Activated CD8-positive, alpha-beta memory T cell treated with anti-CD3 and anti-CD28 coated beads for 36 hours (primary cell): ENCODE results near the gene ADCY7. TPM values are rescaled to one million over a fixed set of nuclear protein-coding genes. Genes with fewer than 3 reads are reported as not detected.
"Not testable (repeated sequence)": the region's sequence is repeated elsewhere in the genome, so short reads cannot be mapped to it uniquely, and the experiment has no call there.

Experiments used
- CTCF ChIA-PET: fragments of 350-600 bp; sonication (Branson Sonifier 250); formaldehyde crosslinking; loops from one replicate; lab custom pipeline; 2021; ENCODE audit warnings: antibody characterized with exemption; lab: Charles Lee
- POLR2A ChIA-PET: fragments of 350-600 bp; sonication (Branson Sonifier 250); formaldehyde crosslinking; loops from one replicate; lab custom pipeline; 2021; ENCODE audit warnings: antibody characterized with exemption; lab: Charles Lee
- total RNA-seq, 2 experiments: library from RNA; stranded (reverse); gene quantifications; one replicate each; pipeline ENCODE4 v1.2.3, GENCODE V29; 2021

Gene ADCY7
- total RNA-seq = 10 to 100 TPM; 80.8 to 85.1 TPM

- ChIA-PET POLR2A (interaction anchor here (0.6 to 5.0 kb wide), 5 partner anchors 7 to 21 kb away, joined by 3 to 36 read pairs (median 4); no protein-coding TSS in a partner anchor), CTCF (interaction anchor here (0.9 to 1.6 kb wide), 6 partner anchors 8 to 56 kb away, joined by 3 to 6 read pairs (median 3); no protein-coding TSS in a partner anchor)
Measured at GRCh38 chr16:50266337-50267091, at the start of gene ADCY7. Gene ADCY7, plus strand, starts transcription at chr16:50266551. Its CDS starts 21,629 bp downstream, at chr16:50288180.

DNA sequence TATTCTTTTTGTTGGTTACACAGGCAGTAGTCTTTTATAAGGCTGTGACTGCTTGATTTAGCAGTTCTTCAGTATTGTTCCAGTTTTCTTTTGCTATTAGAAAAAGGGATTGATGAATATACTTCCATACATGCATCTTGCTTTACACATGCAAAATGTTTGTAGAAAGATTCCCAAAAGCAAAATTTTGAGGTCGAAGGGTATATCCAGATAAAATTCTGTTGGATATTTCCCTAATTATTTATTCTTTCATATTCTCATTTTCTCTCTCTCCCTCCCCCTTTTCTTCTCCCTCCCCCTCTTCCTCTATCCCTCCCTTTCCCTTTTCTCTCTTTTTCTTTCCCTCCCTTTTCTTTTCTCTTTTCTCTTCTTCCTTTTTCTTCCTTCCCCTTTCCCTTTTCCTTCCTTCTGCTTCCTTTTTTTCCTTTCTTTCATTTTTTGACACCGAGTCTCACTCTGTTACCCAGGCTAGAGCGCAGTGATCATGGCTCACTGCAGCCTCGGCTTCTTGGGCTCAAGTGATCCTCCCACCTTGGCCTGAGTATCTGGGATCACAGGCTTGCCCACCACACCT is 46.9 kb upstream of the ADCY7 start:
- POLR2A ChIA-PET = no interaction called here

DNA sequence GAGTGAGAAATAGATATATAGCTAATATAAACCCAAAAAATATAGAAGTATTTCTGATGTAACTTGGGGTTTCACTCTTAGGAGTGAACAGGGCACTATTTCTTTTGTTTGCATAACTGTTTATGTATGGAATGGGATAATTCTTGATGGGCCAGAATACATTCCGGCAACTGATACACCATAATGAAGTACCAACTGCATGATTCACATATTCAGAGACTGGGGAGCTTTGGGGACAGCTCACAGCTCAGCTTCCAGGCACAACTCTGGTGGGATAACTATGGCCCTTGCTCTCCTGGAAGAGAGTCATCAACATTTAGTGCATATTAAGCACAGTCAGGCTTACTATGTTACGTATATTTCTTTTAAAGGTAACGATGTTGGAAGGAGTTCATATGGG is 42.1 kb upstream of the ADCY7 start:
- CTCF ChIA-PET = no interaction called here
- POLR2A ChIA-PET = no interaction called here

More for the DNA sequence above, 46.9 kb upstream of the ADCY7 start:
- CTCF ChIA-PET = no interaction called here

DNA sequence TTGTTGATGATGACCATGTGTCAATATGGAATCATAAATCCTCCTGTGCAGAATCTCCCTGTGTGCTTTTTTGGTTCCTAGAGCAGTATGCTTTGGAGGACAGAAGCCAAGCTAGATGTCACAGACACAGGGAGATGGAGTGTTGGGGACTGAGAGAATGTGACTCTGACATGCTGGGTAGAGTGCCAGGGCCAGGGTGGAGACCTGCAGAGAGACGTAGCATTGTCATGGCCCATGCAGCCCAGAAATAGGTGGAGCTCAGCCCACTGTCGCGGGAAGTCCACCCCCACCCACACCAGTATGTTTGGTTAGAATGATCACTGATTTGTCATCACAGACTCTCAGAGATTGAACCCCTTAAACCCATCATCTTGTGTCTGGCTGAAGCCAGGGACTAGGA is 39.2 kb upstream of the ADCY7 start:
- ChIA-PET CTCF (interaction anchor here (0.7 kb wide), 1 partner anchor 361 kb away, joined by 3 read pairs; no protein-coding TSS in a partner anchor), POLR2A (no interaction called here)

- POLR2A ChIA-PET = no interaction called here
- CTCF ChIA-PET = interaction anchor here (0.7 kb wide), 1 partner anchor 360 kb away, joined by 3 read pairs; no protein-coding TSS in a partner anchor
Measured at GRCh38 chr16:50227665-50228064, 38.7 kb upstream of the ADCY7 start.

GRCh38 chr16:50228364-50228868 is 37.9 kb upstream of the ADCY7 start:
- POLR2A ChIA-PET = no interaction called here

GRCh38 chr16:50229149-50229726 is 37.1 kb upstream of the ADCY7 start:
- ChIA-PET CTCF (no interaction called here), POLR2A (no interaction called here)

More at GRCh38 chr16:50228364-50228868, 37.9 kb upstream of the ADCY7 start:
- CTCF ChIA-PET = no interaction called here

GRCh38 chr16:50234771-50235556 is 31.4 kb upstream of the ADCY7 start:
- ChIA-PET CTCF (no interaction called here), POLR2A (no interaction called here)

DNA sequence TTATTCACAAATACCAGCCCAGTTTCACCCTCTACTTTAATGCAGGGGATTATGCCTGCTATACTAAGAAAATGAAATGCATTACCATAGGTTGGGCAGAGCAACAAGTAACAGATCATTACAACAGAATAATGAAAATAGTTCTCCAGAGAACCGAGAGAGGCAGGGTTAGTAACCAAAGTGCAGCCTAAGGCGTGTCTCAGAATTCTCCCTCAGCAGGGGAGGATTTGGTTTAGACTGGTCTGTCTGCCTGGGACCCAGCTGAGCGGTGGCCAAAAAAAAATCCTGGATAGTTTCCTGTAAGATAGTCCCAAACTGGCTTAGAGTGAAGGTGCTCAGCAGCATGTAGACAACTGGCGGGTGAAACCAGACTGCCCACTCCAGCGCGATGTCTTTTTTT is 30.8 kb upstream of the ADCY7 start:
- POLR2A ChIA-PET = no interaction called here
- CTCF ChIA-PET = no interaction called here

GRCh38 chr16:50238314-50238713 is 28.0 kb upstream of the ADCY7 start:
- ChIA-PET CTCF (no interaction called here), POLR2A (no interaction called here)

DNA sequence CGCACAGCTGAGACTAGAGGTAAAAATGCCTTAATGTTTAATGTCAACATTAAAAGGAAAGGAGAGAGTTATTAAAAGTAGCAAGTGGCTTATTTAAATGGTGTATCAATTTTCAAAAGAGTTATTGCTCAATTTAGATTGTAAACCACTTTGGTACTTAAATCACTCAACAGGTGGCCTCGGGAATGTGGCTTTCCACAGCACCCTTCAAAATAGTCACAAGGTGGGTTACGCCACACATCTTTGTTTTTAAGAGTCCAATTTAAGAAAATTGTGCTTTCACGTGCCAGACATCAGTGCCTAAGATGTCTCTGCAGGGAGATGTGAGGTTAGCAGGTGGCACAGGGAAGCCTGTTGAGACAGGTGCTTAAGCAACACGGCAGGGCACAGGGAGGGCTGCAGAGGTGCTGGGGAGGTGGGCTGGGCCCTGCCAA is 27.5 kb upstream of the ADCY7 start:
- ChIA-PET CTCF (no interaction called here), POLR2A (no interaction called here)

DNA sequence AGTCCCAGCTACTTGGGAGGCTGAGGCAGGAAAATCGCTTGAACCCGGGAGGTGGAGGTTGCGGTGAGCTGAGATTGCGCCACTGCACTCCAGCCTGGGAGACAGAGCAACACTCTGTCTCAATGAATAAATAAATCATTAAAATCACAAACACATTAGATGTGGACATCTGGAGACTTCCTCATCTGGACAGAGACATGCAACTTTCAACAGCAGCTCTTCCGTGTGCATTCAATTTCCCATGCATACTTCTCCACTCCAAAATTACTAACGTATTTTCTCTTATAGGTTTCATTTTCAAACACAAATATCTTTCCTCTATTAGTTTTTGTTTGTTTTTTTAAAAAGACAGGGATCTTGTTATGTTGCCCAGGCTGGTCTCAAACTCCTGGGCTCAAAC is 23.3 kb upstream of the ADCY7 start:
- POLR2A ChIA-PET = not testable (repeated sequence)
- CTCF ChIA-PET = interaction anchor here (1.4 to 1.6 kb wide), 2 partner anchors 33 to 41 kb away, joined by 3 to 5 read pairs; no protein-coding TSS in a partner anchor

DNA sequence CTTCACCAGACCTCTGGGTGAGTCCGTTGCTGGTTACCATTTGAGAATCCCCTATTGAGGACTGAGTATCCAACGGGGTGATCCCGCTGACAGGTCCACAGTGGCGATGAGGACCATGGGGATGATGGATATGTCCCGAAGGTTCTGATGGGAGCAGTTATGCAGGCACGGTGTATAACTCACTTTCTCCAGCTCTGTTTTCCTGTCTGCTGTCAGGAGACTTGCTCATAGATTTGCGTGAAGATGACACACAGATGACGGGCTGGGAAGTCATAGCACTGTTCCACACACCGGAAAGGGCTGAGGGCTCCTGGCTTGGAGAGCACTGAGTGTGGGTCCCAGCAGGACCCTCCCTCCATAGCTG is 22.2 kb upstream of the ADCY7 start:
- ChIA-PET POLR2A (interaction anchor here (2.4 kb wide), 1 partner anchor 31 kb away, joined by 16 read pairs; no protein-coding TSS in a partner anchor), CTCF (no interaction called here)

DNA sequence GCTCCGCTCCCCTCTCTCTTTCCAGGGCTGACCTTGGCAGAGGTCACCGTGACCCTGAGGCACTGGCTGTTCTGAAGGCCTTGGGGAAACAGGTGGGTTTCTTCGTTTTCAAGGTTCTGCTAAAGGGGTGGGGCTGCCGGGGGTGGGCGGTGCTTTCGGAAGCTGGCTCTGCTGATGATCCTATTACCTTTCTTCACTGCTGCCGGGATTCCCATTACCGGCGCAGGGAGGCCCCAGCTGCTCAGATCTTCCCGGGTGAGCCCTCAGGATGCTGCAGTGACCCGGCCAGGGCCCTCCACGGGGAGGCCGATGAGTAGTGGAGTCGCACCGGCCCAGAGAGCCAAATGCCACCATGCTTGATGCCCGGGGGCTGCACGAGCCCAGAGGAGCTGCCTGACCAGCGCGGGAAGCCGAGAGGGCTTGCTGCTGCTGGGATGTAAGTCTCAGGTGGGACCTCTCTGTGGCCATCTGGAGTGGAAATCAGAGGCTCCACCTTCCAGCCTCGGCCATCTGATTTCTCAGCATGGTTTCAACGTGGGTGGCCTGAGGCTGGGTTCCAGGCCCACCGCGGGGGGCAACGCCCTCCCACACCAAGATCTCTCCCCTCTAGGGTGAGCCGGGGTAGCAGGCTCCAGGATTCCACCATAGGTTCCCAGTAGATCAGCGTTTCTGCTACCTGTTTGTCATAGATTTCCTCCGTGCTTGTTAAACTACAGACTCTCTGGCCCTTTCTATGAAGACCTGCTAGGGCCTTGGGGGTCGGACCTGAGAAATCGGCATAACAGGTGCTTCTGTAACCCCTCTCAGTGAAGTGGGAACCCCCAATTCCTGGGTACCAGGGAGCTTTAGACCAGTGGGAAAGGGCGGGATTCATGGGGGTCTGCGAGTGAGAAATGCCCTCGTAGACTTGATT is 21.6 kb upstream of the ADCY7 start:
- ChIA-PET POLR2A (interaction anchor here (0.7 to 2.4 kb wide), 3 partner anchors 17 to 30 kb away, joined by 3 to 16 read pairs (median 5); no protein-coding TSS in a partner anchor), CTCF (interaction anchor here (1.3 to 1.6 kb wide), 3 partner anchors 16 to 116 kb away, joined by 3 to 4 read pairs (median 4); no protein-coding TSS in a partner anchor)

DNA sequence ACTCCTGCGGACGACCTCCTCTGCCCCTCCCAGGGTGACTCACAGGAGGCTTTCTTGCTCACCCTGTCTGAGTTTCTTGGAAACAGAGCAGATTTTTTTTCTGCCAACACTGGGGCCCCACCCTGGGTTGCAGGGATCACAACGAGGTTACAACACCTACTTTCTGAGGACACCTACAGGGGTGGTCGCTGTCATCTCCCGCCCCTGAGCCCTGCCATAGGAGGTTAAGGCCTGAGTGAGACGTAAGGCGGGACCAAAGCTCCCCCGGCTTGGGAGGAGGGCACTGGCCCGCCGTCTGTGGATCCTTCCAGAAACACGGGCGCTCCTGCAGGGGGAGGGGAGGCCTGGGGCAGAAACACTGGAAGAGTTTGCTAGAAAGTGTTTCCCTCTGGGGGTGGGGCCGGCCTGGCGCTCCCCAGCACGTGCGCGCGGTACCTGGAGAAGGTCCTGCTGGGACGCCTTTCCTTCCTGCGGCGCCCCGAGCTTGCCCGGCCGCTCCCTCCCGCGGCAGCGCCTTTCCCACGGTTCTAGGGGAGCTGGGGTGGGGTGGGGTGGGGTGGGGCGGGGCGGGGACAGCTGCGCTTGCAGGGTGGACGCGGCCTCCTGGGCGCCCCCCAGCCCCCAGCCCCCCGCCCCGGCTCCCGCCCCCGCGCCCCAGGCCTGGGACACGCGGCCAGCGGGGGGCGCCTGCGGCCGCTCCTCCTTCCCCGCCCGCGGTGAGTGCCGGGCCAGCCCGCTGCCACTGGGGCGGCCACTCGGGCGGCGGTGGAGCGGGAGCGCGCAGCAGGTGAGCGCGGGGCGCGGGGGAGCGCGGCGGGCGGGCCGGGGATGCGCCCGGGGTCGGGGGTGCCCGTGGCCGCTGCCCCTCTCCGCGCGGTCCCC is 20.7 kb upstream of the ADCY7 start:
- ChIA-PET CTCF (interaction anchor here (1.3 to 1.7 kb wide), 4 partner anchors 15 to 115 kb away, joined by 3 to 4 read pairs (median 4); no protein-coding TSS in a partner anchor), POLR2A (interaction anchor here (0.7 to 2.4 kb wide), 4 partner anchors 16 to 29 kb away, joined by 3 to 16 read pairs (median 4); no protein-coding TSS in a partner anchor)

- ChIA-PET CTCF (interaction anchor here (0.7 to 1.7 kb wide), 3 partner anchors 14 to 84 kb away, joined by 3 to 4 read pairs (median 4); no protein-coding TSS in a partner anchor), POLR2A (interaction anchor here (0.8 to 2.4 kb wide), 2 partner anchors 24 to 28 kb away, joined by 4 to 16 read pairs; no protein-coding TSS in a partner anchor)
Measured at GRCh38 chr16:50246299-50247122, 19.8 kb upstream of the ADCY7 start.
